ENCODE measurements around the gene ATXN7.
A peak's percentile ranks its signal among the peaks of the same experiment; 100 is the strongest.

The ATXN7 gene

GRCh38 chr3:63863150-63864007, at the start of gene ATXN7, which contains the start of gene THOC7:
TSS of gene ATXN7 (plus strand) at chr3:63863867. CDS start at chr3:63912599, 48,732 bp downstream.
TSS of gene THOC7 (minus strand) at chr3:63863805. CDS start at chr3:63863790, 15 bp downstream.
- Mint-ChIP-seq H3K4me1 (peaks cover 62% of the 10 kb centered on the region), H3K36me3 (no peaks in the 10 kb centered on the region), H3K4me3 (peak within 1 kb of the TSS; percentile 98), H3K27me3 (no peaks in the 10 kb centered on the region), H3K9me3 (no peaks in the 10 kb centered on the region), H3K27ac (peak within 1 kb of the TSS; percentile 99)
- ATAC-seq, result peak; percentile 88

DNA sequence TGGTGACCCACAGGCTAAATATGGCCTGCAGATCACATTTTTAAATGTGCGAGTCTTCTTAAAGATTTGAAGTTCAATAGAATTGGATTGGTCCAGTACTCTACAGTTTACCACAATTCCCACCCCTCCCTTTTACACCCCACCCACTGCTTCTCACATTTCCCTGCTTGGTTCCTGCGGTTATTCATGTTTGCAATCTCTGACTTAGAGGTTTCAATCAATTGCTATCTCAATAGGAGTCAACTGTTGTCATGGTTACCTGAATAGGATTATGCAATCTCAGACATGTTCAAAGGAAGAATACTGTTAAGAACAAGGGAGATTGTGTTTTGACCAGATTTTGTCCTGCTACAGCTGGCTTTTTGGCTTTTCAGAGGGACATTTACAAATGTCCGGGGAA, 49.4 kb upstream of the ATXN7 start:
- Mint-ChIP-seq H3K9me3 (no peaks in the 10 kb centered on the region), H3K27me3 (no peaks in the 10 kb centered on the region), H3K36me3 (peaks cover 5% of the 10 kb centered on the region), H3K4me1 (no peaks in the 10 kb centered on the region), H3K4me3 (no peak overlapping the region), H3K27ac (no peak overlapping the region)
- ATAC-seq, result no peak

DNA sequence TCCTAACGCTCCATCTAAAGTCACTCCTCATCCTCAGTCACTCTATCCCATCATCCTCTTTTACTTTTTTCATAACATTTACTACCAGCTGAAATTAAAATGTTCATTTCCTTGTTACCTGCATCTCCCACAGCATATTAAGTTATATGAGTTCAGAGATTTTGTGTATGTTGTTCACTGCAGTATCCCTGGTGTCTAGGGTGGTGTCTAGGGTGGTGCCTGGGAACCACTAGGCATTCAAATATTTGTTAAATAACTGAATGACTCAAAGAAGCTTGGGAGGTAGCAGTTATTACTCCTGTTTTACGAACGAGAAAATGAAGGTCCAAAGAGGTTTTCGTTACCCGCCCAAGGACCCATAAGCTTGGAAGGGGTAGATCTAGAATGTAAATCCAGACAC, 46.4 kb upstream of the ATXN7 start:
- Mint-ChIP-seq H3K27me3 (no peaks in the 10 kb centered on the region), H3K27ac (no peak overlapping the region), H3K4me1 (no peaks in the 10 kb centered on the region), H3K9me3 (no peaks in the 10 kb centered on the region), H3K36me3 (peaks cover 5% of the 10 kb centered on the region), H3K4me3 (no peak overlapping the region)
- ATAC-seq, result no peak

GRCh38 chr3:63818282-63819150, 45.2 kb upstream of the ATXN7 start:
- no peak for ATAC-seq
- no peaks in the 10 kb centered on the region for H3K9me3 Mint-ChIP-seq
- H3K27me3 Mint-ChIP-seq, result no peaks in the 10 kb centered on the region
- H3K4me3 Mint-ChIP-seq, result no peak overlapping the region
- H3K36me3 Mint-ChIP-seq, result peaks cover 5% of the 10 kb centered on the region
- no peak overlapping the region for H3K27ac Mint-ChIP-seq
- no peaks in the 10 kb centered on the region for H3K4me1 Mint-ChIP-seq

- Mint-ChIP-seq H3K4me3 (no peak within 1 kb of the TSS), H3K36me3 (peaks cover 5% of the 10 kb centered on the region), H3K27me3 (no peaks in the 10 kb centered on the region), H3K27ac (no peak within 1 kb of the TSS), H3K9me3 (no peaks in the 10 kb centered on the region), H3K4me1 (no peaks in the 10 kb centered on the region)
- no peak for ATAC-seq
Observed at GRCh38 chr3:63819151-63819398, 44.6 kb upstream of the ATXN7 start, which contains the start of gene C3orf49. TSS of gene C3orf49 (plus strand) at chr3:63819299. CDS start at chr3:63819472, 173 bp downstream.

- no peaks in the 10 kb centered on the region for H3K27me3 Mint-ChIP-seq
- no peak for ATAC-seq
- H3K9me3 Mint-ChIP-seq, result no peaks in the 10 kb centered on the region
- no peaks in the 10 kb centered on the region for H3K4me1 Mint-ChIP-seq
- no peak overlapping the region for H3K4me3 Mint-ChIP-seq
- no peak overlapping the region for H3K27ac Mint-ChIP-seq
- peaks cover 24% of the 10 kb centered on the region for H3K36me3 Mint-ChIP-seq
Observed at GRCh38 chr3:63824309-63824708, 39.4 kb upstream of the ATXN7 start.

- no peak overlapping the region for H3K27ac Mint-ChIP-seq
- H3K27me3 Mint-ChIP-seq, result no peaks in the 10 kb centered on the region
- no peak overlapping the region for H3K4me3 Mint-ChIP-seq
- H3K9me3 Mint-ChIP-seq, result no peaks in the 10 kb centered on the region
- no peaks in the 10 kb centered on the region for H3K4me1 Mint-ChIP-seq
- no peak for ATAC-seq
- peaks cover 49% of the 10 kb centered on the region for H3K36me3 Mint-ChIP-seq
Observed at GRCh38 chr3:63830526-63830925, 33.1 kb upstream of the ATXN7 start.

DNA sequence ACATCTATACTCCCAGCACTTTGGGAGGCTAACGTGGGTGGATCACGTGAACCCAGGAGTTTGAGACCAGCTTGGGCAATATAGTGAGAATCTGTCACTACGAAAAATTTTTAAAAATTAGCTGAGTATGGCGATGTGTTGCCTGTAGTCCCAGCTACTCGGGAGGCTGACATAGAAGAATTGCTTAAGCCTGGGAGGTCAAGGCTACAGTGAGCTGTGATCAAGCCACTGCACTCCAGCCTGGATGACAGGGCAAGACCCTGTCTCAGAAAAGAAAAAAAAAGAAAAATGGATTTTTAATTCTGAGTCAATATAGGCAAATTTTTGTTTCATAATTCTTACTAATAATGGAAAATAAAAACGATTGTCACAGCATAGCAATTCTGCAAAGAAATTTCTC, 31.3 kb upstream of the ATXN7 start:
- no peak for ATAC-seq
- H3K36me3 Mint-ChIP-seq, result peaks cover 35% of the 10 kb centered on the region
- no peaks in the 10 kb centered on the region for H3K27me3 Mint-ChIP-seq
- H3K4me1 Mint-ChIP-seq, result no peaks in the 10 kb centered on the region
- no peak overlapping the region for H3K27ac Mint-ChIP-seq
- H3K4me3 Mint-ChIP-seq, result no peak overlapping the region
- no peaks in the 10 kb centered on the region for H3K9me3 Mint-ChIP-seq

DNA sequence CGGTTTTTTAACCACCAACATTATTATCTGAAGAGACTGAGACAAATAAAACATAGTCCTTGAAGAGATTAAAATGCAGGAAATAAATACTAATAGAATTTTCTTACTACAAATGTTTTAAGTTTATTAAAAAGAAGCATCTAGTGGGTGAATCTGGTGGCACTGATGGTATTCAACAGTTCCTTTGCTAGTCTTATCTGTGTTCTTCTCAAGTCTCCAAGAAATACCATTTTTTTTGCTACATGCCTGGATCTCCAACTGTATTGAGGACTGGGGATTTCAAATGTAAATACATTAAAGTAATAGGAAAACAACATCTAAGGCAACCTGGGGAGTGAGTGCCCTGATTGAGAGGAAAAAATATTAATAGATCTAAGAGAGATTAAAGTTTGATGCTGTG, 22.0 kb upstream of the ATXN7 start:
- H3K36me3 Mint-ChIP-seq, result peaks cover 14% of the 10 kb centered on the region
- ATAC-seq, result no peak
- H3K4me1 Mint-ChIP-seq, result peaks cover 5% of the 10 kb centered on the region
- H3K27me3 Mint-ChIP-seq, result no peaks in the 10 kb centered on the region
- H3K9me3 Mint-ChIP-seq, result no peaks in the 10 kb centered on the region
- no peak overlapping the region for H3K27ac Mint-ChIP-seq
- H3K4me3 Mint-ChIP-seq, result no peak overlapping the region

DNA sequence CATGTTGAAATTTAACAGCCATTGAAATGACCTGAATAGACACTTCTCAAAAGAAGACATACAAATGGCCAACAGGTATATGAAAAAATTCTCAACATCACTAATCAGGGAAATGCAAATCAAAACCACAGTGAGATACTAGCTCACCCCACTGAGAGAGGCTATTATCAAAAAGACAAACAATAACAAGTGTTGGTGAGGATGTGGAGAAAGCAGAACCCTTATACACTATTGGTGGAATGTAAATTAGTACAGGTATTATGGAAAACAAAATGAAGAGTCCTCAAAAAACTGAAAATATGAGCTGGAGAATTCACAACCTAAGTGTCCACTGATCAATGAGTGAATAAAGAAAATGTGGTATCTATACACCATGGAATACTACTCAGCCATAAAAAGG, 21.5 kb upstream of the ATXN7 start:
- H3K27ac Mint-ChIP-seq, result no peak overlapping the region
- H3K36me3 Mint-ChIP-seq, result peaks cover 14% of the 10 kb centered on the region
- no peak overlapping the region for H3K4me3 Mint-ChIP-seq
- H3K9me3 Mint-ChIP-seq, result no peaks in the 10 kb centered on the region
- no peaks in the 10 kb centered on the region for H3K27me3 Mint-ChIP-seq
- H3K4me1 Mint-ChIP-seq, result peaks cover 5% of the 10 kb centered on the region
- ATAC-seq, result no peak

DNA sequence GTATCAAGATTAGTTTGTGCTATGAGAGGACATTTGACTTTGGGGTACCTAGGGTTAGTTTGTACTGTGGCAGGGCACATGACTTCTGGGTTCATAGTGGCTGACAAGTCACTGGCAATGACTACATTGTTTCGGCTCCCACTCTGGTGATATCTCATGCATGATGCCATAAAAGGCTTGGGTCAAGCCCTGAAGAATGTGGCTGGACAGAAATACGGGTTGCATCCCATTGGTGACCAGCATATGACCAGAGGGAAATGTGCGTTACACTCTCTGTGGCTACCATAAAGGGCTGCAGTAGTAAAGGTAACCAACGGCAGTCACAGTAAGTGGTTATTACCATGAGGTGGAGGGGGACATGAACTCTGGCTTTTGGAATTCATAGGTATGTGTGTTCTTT, 18.5 kb upstream of the ATXN7 start:
- H3K4me3 Mint-ChIP-seq, result no peak overlapping the region

DNA sequence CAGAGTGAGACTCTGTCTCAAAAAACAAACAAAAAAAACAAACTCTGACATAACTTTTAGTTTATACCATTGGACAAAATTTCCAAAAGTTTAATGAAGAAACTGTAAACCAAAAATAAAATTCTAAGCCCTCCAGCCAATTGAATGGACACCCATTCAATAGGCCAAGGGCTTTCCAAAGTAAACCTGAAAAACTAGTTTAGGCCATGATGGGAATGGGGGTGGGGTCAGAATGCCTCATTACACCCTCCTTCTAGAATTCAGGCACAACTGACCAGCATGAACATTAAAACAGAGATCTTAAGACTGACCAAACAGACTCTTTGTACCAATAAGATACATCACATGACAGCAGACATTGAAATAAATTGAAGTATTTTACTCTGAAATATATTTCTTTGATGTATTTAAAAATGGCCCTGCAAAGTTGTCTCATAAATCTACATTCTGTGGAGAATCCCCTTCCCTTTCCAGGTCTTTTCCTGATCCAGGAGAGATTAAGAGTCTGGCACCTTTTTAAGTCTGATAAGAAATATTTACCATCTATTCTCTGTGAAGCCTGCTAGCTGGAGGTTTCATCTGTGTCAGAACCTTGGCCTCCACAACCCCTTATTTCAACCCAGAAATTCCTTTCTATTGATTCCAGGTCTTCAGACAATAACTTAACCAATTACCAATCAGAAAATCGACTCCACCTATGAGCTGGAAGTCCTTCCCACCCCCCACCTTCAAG, 15.8 kb upstream of the ATXN7 start:
- peaks cover 8% of the 10 kb centered on the region for H3K36me3 Mint-ChIP-seq
- no peak overlapping the region for H3K4me3 Mint-ChIP-seq
- ATAC-seq, result no peak
- no peak overlapping the region for H3K27ac Mint-ChIP-seq
- H3K27me3 Mint-ChIP-seq, result no peaks in the 10 kb centered on the region
- H3K9me3 Mint-ChIP-seq, result no peaks in the 10 kb centered on the region
- H3K4me1 Mint-ChIP-seq, result peaks cover 8% of the 10 kb centered on the region

More for the DNA sequence above, 18.5 kb upstream of the ATXN7 start:
- H3K9me3 Mint-ChIP-seq, result no peaks in the 10 kb centered on the region
- H3K27ac Mint-ChIP-seq, result no peak overlapping the region
- peaks cover 9% of the 10 kb centered on the region for H3K36me3 Mint-ChIP-seq
- no peak for ATAC-seq
- peaks cover 5% of the 10 kb centered on the region for H3K4me1 Mint-ChIP-seq
- H3K27me3 Mint-ChIP-seq, result no peaks in the 10 kb centered on the region

- Mint-ChIP-seq H3K4me3 (no peak overlapping the region), H3K36me3 (peaks cover 8% of the 10 kb centered on the region), H3K4me1 (peaks cover 8% of the 10 kb centered on the region), H3K27me3 (no peaks in the 10 kb centered on the region), H3K27ac (no peak overlapping the region), H3K9me3 (no peaks in the 10 kb centered on the region)
- ATAC-seq, result no peak
Observed at GRCh38 chr3:63849175-63849574, 14.5 kb upstream of the ATXN7 start.

DNA sequence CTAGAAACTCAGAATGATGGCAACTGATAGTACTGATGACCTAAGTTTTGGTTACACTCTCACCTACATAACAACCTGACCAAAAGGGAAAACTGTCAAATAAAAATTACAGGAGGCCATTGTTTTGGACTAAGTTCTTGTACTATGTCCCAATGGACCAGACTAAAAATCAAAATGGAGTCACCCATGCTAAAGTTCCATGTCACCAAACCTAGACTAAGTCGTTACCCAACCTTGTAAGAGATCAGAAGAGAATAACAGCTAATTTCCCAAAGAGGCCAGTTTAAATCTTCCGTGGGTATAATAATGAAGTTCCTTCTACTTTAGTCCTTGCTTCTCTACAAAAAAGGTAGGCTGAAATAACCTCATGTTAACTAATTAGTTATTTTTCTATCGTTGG, 12.4 kb upstream of the ATXN7 start:
- Mint-ChIP-seq H3K36me3 (peaks cover 8% of the 10 kb centered on the region), H3K4me3 (no peak overlapping the region), H3K27ac (no peak overlapping the region), H3K27me3 (no peaks in the 10 kb centered on the region), H3K4me1 (peaks cover 16% of the 10 kb centered on the region), H3K9me3 (no peaks in the 10 kb centered on the region)
- no peak for ATAC-seq

GRCh38 chr3:63853106-63853505, 10.6 kb upstream of the ATXN7 start:
- Mint-ChIP-seq H3K9me3 (no peaks in the 10 kb centered on the region), H3K27ac (no peak overlapping the region), H3K27me3 (no peaks in the 10 kb centered on the region), H3K36me3 (peaks cover 8% of the 10 kb centered on the region), H3K4me1 (peaks cover 16% of the 10 kb centered on the region), H3K4me3 (no peak overlapping the region)
- no peak for ATAC-seq

Measured in stimulated activated memory B cell treated with anti-CD40 and anti-IgM and Interleukin-4, amounts not matched to agents 10 μg/mL and 1 μg/mL and 100 μg/mL, for 72 hours (primary cell).